ENCODE results near the gene CATSPER3.

Gene CATSPER3

DNA sequence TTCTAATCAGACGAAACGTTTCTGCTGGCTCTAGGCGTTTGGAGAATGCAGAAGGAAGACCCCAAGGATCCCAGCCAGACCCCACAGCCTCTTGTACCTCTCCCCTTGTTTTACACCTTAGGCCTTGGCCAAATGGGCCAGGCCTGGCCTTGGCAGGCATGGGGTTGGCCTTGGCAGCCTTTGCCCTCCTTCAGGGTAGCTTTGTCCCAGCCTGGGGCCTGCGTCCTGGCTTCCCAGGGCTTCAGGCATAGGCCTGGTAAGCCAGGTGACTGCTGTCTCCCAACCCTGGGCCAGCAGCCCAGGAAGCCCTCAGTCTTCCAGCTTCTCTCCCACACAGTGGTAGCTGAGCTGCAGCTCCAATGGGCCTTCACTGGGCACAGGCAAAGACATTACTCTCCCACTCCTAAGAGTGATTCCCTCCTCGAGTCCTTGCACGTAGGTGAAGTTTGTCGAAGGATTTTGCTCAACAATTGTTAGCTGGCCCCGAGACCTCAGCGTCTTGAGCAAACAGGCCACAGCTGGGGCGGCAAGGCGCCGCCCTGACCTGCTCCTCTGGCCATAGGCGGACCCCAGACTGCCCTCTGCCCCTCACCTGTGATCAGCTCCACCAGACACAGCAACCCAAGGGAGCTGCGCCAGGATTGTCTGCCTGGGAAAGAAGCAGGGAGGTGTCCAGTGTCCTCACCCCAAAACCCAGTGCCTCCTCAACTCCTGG lies 67.4 kb downstream of the CATSPER3 start:
- DNase-seq (ENCODE audit: low read depth in 1 of 2, low spot score in 1 of 2), result no peak
- H3K4me3 ChIP-seq (replicated peaks; ENCODE audit: insufficient read depth, low read length), result no peak overlapping the region
- TF ChIP-seq, protein P1, sequence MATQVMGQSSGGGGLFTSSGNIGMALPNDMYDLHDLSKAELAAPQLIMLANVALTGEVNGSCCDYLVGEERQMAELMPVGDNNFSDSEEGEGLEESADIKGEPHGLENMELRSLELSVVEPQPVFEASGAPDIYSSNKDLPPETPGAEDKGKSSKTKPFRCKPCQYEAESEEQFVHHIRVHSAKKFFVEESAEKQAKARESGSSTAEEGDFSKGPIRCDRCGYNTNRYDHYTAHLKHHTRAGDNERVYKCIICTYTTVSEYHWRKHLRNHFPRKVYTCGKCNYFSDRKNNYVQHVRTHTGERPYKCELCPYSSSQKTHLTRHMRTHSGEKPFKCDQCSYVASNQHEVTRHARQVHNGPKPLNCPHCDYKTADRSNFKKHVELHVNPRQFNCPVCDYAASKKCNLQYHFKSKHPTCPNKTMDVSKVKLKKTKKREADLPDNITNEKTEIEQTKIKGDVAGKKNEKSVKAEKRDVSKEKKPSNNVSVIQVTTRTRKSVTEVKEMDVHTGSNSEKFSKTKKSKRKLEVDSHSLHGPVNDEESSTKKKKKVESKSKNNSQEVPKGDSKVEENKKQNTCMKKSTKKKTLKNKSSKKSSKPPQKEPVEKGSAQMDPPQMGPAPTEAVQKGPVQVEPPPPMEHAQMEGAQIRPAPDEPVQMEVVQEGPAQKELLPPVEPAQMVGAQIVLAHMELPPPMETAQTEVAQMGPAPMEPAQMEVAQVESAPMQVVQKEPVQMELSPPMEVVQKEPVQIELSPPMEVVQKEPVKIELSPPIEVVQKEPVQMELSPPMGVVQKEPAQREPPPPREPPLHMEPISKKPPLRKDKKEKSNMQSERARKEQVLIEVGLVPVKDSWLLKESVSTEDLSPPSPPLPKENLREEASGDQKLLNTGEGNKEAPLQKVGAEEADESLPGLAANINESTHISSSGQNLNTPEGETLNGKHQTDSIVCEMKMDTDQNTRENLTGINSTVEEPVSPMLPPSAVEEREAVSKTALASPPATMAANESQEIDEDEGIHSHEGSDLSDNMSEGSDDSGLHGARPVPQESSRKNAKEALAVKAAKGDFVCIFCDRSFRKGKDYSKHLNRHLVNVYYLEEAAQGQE (IDR thresholded peaks at IDR 0.05; ENCODE audit: insufficient replicate concordance, low read depth), result no peak
- TF ChIP-seq GABPA (IDR thresholded peaks at IDR 0.05; ENCODE audit: low read depth) (no peak), SPI1 (IDR thresholded peaks at IDR 0.05; ENCODE audit: borderline replicate concordance, low read depth) (no peak), POLR2AphosphoS5 (IDR thresholded peaks at IDR 0.05; ENCODE audit: low read depth) (no peak)
- TF ChIP-seq, protein P2, sequence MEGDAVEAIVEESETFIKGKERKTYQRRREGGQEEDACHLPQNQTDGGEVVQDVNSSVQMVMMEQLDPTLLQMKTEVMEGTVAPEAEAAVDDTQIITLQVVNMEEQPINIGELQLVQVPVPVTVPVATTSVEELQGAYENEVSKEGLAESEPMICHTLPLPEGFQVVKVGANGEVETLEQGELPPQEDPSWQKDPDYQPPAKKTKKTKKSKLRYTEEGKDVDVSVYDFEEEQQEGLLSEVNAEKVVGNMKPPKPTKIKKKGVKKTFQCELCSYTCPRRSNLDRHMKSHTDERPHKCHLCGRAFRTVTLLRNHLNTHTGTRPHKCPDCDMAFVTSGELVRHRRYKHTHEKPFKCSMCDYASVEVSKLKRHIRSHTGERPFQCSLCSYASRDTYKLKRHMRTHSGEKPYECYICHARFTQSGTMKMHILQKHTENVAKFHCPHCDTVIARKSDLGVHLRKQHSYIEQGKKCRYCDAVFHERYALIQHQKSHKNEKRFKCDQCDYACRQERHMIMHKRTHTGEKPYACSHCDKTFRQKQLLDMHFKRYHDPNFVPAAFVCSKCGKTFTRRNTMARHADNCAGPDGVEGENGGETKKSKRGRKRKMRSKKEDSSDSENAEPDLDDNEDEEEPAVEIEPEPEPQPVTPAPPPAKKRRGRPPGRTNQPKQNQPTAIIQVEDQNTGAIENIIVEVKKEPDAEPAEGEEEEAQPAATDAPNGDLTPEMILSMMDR (IDR thresholded peaks at IDR 0.05; ENCODE audit: insufficient read depth, low read length), result no peak
- peaks cover 15% of the 10 kb centered on the region for H3K27me3 ChIP-seq (ENCODE audit: insufficient read depth, poor library complexity, severe bottlenecking)
- H3K27ac ChIP-seq (replicated peaks), result no peak overlapping the region; the same call in 1 of the 2 replicates

DNA sequence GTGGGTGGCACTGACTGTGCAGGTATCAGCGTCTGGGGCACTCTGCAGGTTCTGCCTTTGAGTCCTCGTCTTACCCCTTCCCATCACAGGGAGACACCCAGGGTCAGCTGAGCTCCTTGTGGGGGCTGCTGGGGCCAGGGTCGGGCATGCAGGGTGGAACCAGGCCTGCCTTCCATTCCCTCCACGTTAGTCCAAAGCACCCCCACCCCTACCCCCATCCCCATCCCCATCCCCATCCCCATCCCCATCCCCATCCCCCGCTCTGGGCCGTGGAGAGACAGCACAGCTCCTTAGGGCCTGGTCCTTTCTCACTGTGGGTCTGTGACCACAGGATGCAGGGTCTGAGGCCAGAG lies 67.9 kb downstream of the CATSPER3 start:
- Histone ChIP-seq H3K27me3 (ENCODE audit: insufficient read depth, poor library complexity, severe bottlenecking) (peaks cover 17% of the 10 kb centered on the region), H3K4me3 (replicated peaks; ENCODE audit: insufficient read depth, low read length) (no peak overlapping the region), H3K27ac (replicated peaks) (no peak overlapping the region)
- TF ChIP-seq GABPA (IDR thresholded peaks at IDR 0.05; ENCODE audit: low read depth) (no peak), POLR2AphosphoS5 (IDR thresholded peaks at IDR 0.05; ENCODE audit: low read depth) (no peak), SPI1 (IDR thresholded peaks at IDR 0.05; ENCODE audit: borderline replicate concordance, low read depth) (no peak)
- TF ChIP-seq, protein P1 (IDR thresholded peaks at IDR 0.05; ENCODE audit: insufficient replicate concordance, low read depth), result no peak
- TF ChIP-seq, protein P2 (IDR thresholded peaks at IDR 0.05; ENCODE audit: insufficient read depth, low read length), result no peak
- DNase-seq (ENCODE audit: low read depth in 1 of 2, low spot score in 1 of 2), result no peak

DNA sequence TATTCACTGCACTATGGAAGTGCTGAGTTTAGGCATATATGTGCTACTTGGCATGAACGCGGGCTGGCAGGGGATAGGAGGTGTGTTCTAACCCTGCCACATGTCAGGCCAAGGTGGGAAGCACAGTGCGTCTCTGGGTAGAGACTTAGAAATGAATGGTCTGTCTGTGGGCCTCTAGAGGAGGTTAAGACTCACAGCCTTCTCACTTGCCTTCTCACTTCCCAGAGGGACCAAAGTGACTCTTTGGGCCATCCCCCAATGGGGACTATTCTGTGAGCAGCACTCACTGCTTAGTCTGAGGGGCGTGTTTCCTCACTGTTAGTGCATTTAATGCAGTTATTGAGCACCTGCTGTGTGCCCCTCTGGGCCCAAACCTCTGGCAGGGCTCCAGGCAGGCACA lies 68.7 kb downstream of the CATSPER3 start:
- TF ChIP-seq, protein P2 (IDR thresholded peaks at IDR 0.05; ENCODE audit: insufficient read depth, low read length), result no peak
- no peak overlapping the region for H3K27ac ChIP-seq (replicated peaks)

More for the DNA sequence above, 68.7 kb downstream of the CATSPER3 start:
- H3K4me3 ChIP-seq (replicated peaks; ENCODE audit: insufficient read depth, low read length), result no peak overlapping the region
- DNase-seq (ENCODE audit: low read depth in 1 of 2, low spot score in 1 of 2), result no peak
- peaks cover 23% of the 10 kb centered on the region for H3K27me3 ChIP-seq (ENCODE audit: insufficient read depth, poor library complexity, severe bottlenecking)
